Measurements from ENCODE around the gene DROSHA. TPM values are rescaled to one million over a fixed set of nuclear protein-coding genes. Genes with fewer than 3 reads are reported as not detected.

Gene DROSHA
- total and polyA plus RNA-seq, 2 of the 4 experiments (the other 2 are of a cell fraction): 36.4 to 36.5 TPM

DNA sequence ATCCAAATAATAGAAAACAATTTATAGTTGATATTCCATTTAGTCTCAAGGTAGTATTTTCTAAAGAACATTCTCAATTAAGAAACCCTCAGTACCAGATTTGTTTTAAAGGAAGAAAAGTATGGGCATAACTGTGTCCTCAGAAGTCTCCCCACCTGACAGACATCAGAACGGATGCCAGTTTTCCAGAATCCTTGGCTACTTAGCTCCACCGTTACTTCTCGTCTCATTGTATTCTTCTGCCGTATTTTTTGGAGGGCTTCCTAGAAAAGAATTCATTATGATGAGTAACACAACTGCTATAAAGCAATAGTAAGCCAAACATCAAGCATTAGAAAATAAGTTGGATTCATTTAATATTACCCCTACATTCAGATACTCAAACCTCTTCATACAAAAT is 67.8 kb downstream of the DROSHA start:
- H2BK15ac ChIP-seq (ENCODE audit: low read depth, low read length): no peak overlapping the region
- H3K9ac ChIP-seq (ENCODE audit: low read depth, low read length): no peak overlapping the region
- H3K4me2 ChIP-seq (ENCODE audit: low read depth, low read length): no peak overlapping the region
- WGBS, 2 experiments (ENCODE audit: extremely low coverage in 2 of 2, insufficient read length in 1 of 2): no CpG with 5 or more reads among the region's 4 CpGs
- H3K9me1 ChIP-seq (ENCODE audit: insufficient read depth, low read length): no peaks in the 10 kb centered on the region
- no TSS peak for BruUV-seq (replicated peaks)
- H4K8ac ChIP-seq (ENCODE audit: low read depth in 2 of 2, low read length in 2 of 2): no peak overlapping the region
- TF ChIP-seq ELK1 (IDR thresholded peaks at IDR 0.05; ENCODE audit: borderline replicate concordance, low read depth, low read length) (no peak), MAFK (IDR thresholded peaks at IDR 0.05; ENCODE audit: low read depth, low read length) (no peak), MAZ (IDR thresholded peaks at IDR 0.05; ENCODE audit: borderline replicate concordance, low read depth, low read length) (no peak), FOS (IDR thresholded peaks at IDR 0.05; ENCODE audit: low read depth, low read length) (no peak), CEBPB (IDR thresholded peaks at IDR 0.05; ENCODE audit: low read depth, low read length) (no peak), RAD21 (IDR thresholded peaks at IDR 0.05; ENCODE audit: low read length) (no peak), NFE2L2 (IDR thresholded peaks at IDR 0.05; ENCODE audit: low read depth, low read length) (no peak)
- TF ChIP-seq, protein P1, sequence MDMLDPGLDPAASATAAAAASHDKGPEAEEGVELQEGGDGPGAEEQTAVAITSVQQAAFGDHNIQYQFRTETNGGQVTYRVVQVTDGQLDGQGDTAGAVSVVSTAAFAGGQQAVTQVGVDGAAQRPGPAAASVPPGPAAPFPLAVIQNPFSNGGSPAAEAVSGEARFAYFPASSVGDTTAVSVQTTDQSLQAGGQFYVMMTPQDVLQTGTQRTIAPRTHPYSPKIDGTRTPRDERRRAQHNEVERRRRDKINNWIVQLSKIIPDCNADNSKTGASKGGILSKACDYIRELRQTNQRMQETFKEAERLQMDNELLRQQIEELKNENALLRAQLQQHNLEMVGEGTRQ (IDR thresholded peaks at IDR 0.05; ENCODE audit: low read depth, low read length): no peak
- no peak overlapping the region for H3K23ac ChIP-seq (ENCODE audit: low read depth, low read length)
- H2AK5ac ChIP-seq (ENCODE audit: low read depth, low read length): no peak overlapping the region
- no peak overlapping the region for H2AFZ ChIP-seq (replicated peaks; ENCODE audit: low read length, poor library complexity)
- H4K5ac ChIP-seq (ENCODE audit: low read depth, low read length): no peak overlapping the region
- H3K27me3 ChIP-seq (ENCODE audit: control insufficient read depth, insufficient read depth, low read length): no peaks in the 10 kb centered on the region
- no peak overlapping the region for H2BK20ac ChIP-seq (ENCODE audit: low read depth, low read length)
- no peak overlapping the region for H3K4me3 ChIP-seq (ENCODE audit: insufficient read depth, low read depth, low read length)
- ATAC-seq (ENCODE audit: low read depth) (no peak), DNase-seq (no peak)
- no peak overlapping the region for H4K91ac ChIP-seq (ENCODE audit: insufficient read depth, low read depth, low read length)
- H3K36me3 ChIP-seq (ENCODE audit: control insufficient read depth, insufficient read depth, low read length): peaks cover 16% of the 10 kb centered on the region
- H3K56ac ChIP-seq (ENCODE audit: extremely low read depth, insufficient read depth, low read length): no peak overlapping the region
- no peak overlapping the region for H3K18ac ChIP-seq (ENCODE audit: low read depth, low read length)
- dilution Hi-C loops (cut with HindIII; ENCODE audit: low sequenced_read_pairs, unreplicated experiment) (no loop called here), in situ Hi-C loops (cut with MboI; ENCODE audit: low sequenced_read_pairs) (no loop called here), intact Hi-C loops (cut with micrococcal nuclease) (no loop called here)
- CTCF ChIA-PET: no interaction called here
- H3K9me3 ChIP-seq (ENCODE audit: control insufficient read depth, insufficient read depth, low read length): no peaks in the 10 kb centered on the region
- H2AK9ac ChIP-seq (replicated peaks; ENCODE audit: low read depth, low read length, poor library complexity): no peak overlapping the region
- no peak overlapping the region for H3K14ac ChIP-seq (replicated peaks; ENCODE audit: low read depth, low read length)
- H3K27ac ChIP-seq (ENCODE audit: insufficient read depth, low read length): no peak overlapping the region
- no peak overlapping the region for H2BK120ac ChIP-seq (ENCODE audit: low read depth, low read length)
- H3K4ac ChIP-seq (ENCODE audit: low read depth, low read length): no peak overlapping the region
- POLR2A ChIA-PET (ENCODE audit: unreplicated experiment): no interaction called here
- H3K4me1 ChIP-seq (ENCODE audit: control insufficient read depth, insufficient read depth, low read length): no peaks in the 10 kb centered on the region
- no peak overlapping the region for H2BK5ac ChIP-seq (ENCODE audit: low read depth, low read length, poor library complexity, severe bottlenecking)
- no peaks in the 10 kb centered on the region for H4K20me1 ChIP-seq (ENCODE audit: insufficient read depth, low read length)
- H3K79me1 ChIP-seq (ENCODE audit: low read depth in 1 of 2, low read length in 2 of 2): peaks cover 3 to 4% of the 10 kb centered on the region in 2 experiments; a peak in 1 of 4 replicates
